Fibroblast of lung (primary cell): Measurements from ENCODE around the gene RABEP1. TPM values are rescaled to one million over a fixed set of nuclear protein-coding genes. Genes with fewer than 3 reads are reported as not detected.

ENCODE experiments used
- DNase-seq, 2 donors: peaks; one replicate each; pipeline versions ENCODE4 v3.0.0 to v3.0.0-alpha.2; 2010; ENCODE audit warnings: low read depth in 2 of 2
- H2AFZ ChIP-seq: 2 replicates; pipeline ENCODE4 v1.5.1; 2012; ENCODE audit warnings: low read length, control low read depth, inconsistent platforms
- H3K27ac ChIP-seq: 2 replicates; pipeline ENCODE4 v1.5.1; 2011; ENCODE audit warnings: low read length, control low read depth; ENCODE audit not compliant: insufficient read depth
- H3K27me3 ChIP-seq: 2 replicates; pipeline ENCODE4 v1.5.1; 2011; ENCODE audit warnings: mild to moderate bottlenecking, low read length; ENCODE audit not compliant: control insufficient read depth, insufficient read depth
- H3K36me3 ChIP-seq: 2 replicates; pipeline ENCODE4 v1.5.1; 2011; ENCODE audit warnings: low read length; ENCODE audit not compliant: control insufficient read depth, insufficient read depth
- H3K4me1 ChIP-seq: 2 replicates; pipeline ENCODE4 v1.5.1; 2011; ENCODE audit warnings: low read length; ENCODE audit not compliant: control insufficient read depth, insufficient read depth; ENCODE audit errors: extremely low read depth
- H3K4me2 ChIP-seq: 2 replicates; pipeline ENCODE4 v1.5.1; 2011; ENCODE audit warnings: low read length, control low read depth; ENCODE audit not compliant: insufficient read depth; ENCODE audit errors: extremely low read depth
- H3K4me3 ChIP-seq, 4 experiments: fragments of 200-600 bp in 1 of 4; sonication (generic) in 1 of 4; replicated peaks in 1 of 4; 2 replicates each; pipeline ENCODE4 v1.5.1; 2011 to 2016; ENCODE audit warnings: low read length in 4 of 4, low read depth in 3 of 4, mild to moderate bottlenecking in 3 of 4, control low read depth in 2 of 4, inconsistent platforms in 1 of 4, mixed read lengths in 1 of 4; ENCODE audit not compliant: insufficient read depth in 1 of 4; ENCODE audit errors: control extremely low read depth in 1 of 4
- H3K79me2 ChIP-seq: 2 replicates; pipeline ENCODE4 v1.5.1; 2012; ENCODE audit warnings: mild to moderate bottlenecking, low read length, inconsistent platforms; ENCODE audit not compliant: control insufficient read depth, insufficient read depth
- H3K9ac ChIP-seq: 2 replicates; pipeline ENCODE4 v1.5.1; 2011; ENCODE audit warnings: mild to moderate bottlenecking, low read length, control low read depth; ENCODE audit not compliant: insufficient read depth
- H3K9me3 ChIP-seq: 2 replicates; pipeline ENCODE4 v1.5.1; 2012; ENCODE audit warnings: low read depth, low read length; ENCODE audit not compliant: control insufficient read depth, insufficient read depth
- H4K20me1 ChIP-seq: 2 replicates; pipeline ENCODE4 v1.5.1; 2011; ENCODE audit warnings: low read length; ENCODE audit not compliant: control insufficient read depth, insufficient read depth; ENCODE audit errors: extremely low read depth
- EZH2 ChIP-seq: IDR thresholded peaks from 2 replicates; pipeline ENCODE4 v1.5.1; 2012; ENCODE audit warnings: low read length, control low read depth, mild to moderate bottlenecking; ENCODE audit errors: missing control alignments
- polyA plus RNA-seq, 2 donors: library from polyadenylated mRNA; depleted of rRNA in 1 of 2; stranded (reverse) in 1 of 2; unstranded in 1 of 2; fragments of >200 nt; gene quantifications; 2 replicates each; pipeline ENCODE4 v1.2.1, GENCODE V29; 2011 to 2012; ENCODE audit warnings: missing spikeins in 1 of 2
- total RNA-seq: library from RNA; depleted of rRNA; stranded (reverse); fragments of >200 nt; gene quantifications from 2 replicates; pipeline ENCODE4 v1.2.1, GENCODE V29; 2014
- TF ChIP-seq, protein P1 (sequence below), 2 donors: IDR thresholded peaks in 1 of 2; conservative IDR thresholded peaks in 1 of 2; 1 replicate in 1 of 2; 2 replicates in 1 of 2; pipeline ENCODE4 v1.5.1; 2011 to 2012; ENCODE audit warnings: low read length in 2 of 2, control low read depth in 1 of 2, inconsistent platforms in 1 of 2, low read depth in 1 of 2, mild to moderate bottlenecking in 1 of 2

RABEP1 gene
- total and polyA plus RNA-seq, 2 donors (not counting 1 experiment from before 2014, with no cell fraction given) = 46.3 to 64.4 TPM

DNA sequence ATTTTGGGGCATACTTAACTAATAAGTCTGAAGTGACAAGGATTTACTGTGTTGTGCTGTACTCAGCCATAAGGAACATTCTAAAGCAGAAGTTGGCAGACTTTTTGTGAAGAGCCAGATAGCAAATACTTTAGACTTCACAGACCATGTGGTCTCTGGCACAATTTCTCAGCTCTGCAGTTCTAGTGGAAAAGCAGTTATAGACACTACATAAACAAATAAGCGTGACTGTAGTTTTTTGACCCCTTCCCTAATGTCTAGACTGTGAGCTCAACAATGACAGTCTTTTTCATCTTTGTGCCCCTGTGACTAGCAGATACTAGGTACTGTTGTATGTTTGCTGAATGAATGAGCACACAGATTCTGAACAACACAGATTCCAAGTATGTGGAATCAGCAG lies 142.8 kb downstream of the RABEP1 start:
- no peaks in the 10 kb centered on the region for H3K27me3 ChIP-seq
- peak; percentile 44 to 53 for DNase-seq
- TF ChIP-seq EZH2 = no peak
- TF ChIP-seq, protein P1, sequence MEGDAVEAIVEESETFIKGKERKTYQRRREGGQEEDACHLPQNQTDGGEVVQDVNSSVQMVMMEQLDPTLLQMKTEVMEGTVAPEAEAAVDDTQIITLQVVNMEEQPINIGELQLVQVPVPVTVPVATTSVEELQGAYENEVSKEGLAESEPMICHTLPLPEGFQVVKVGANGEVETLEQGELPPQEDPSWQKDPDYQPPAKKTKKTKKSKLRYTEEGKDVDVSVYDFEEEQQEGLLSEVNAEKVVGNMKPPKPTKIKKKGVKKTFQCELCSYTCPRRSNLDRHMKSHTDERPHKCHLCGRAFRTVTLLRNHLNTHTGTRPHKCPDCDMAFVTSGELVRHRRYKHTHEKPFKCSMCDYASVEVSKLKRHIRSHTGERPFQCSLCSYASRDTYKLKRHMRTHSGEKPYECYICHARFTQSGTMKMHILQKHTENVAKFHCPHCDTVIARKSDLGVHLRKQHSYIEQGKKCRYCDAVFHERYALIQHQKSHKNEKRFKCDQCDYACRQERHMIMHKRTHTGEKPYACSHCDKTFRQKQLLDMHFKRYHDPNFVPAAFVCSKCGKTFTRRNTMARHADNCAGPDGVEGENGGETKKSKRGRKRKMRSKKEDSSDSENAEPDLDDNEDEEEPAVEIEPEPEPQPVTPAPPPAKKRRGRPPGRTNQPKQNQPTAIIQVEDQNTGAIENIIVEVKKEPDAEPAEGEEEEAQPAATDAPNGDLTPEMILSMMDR (conservative IDR thresholded peaks at IDR 0.05 in 1 of 2, IDR thresholded peaks at IDR 0.05 in 1 of 2; ENCODE audit: low read depth in 1 of 2, low read length in 2 of 2) = no peak

DNA sequence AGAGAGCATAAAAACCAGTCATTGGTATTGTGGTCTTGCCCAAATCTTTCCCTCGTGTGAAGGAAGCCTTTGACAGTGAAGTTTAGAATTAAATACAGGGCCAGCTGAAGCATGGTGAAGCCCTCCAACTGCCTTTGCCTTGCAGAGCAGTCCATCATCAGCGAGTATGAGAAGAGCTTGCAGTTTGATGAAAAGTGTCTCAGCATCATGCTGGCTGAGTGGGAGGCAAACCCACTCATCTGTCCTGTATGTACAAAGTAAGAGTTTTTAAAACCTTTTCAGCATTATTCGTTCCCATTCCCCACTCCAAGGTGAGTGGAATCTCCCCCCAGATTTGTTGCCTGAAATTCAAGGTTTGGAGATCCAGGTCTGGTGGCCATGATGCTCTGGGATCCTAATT lies 143.7 kb downstream of the RABEP1 start:
- no peaks in the 10 kb centered on the region for H4K20me1 ChIP-seq
- H3K9ac ChIP-seq = no peak overlapping the region
- no peak overlapping the region for H3K4me3 ChIP-seq
- peaks cover 8% of the 10 kb centered on the region for H3K4me1 ChIP-seq
- H3K79me2 ChIP-seq = peaks cover 5% of the 10 kb centered on the region
- H3K9me3 ChIP-seq = no peaks in the 10 kb centered on the region
- H2AFZ ChIP-seq = no peak overlapping the region
- no peak overlapping the region for H3K4me2 ChIP-seq
- H3K27me3 ChIP-seq = no peaks in the 10 kb centered on the region
- TF ChIP-seq, protein P1 (conservative IDR thresholded peaks at IDR 0.05 in 1 of 2, IDR thresholded peaks at IDR 0.05 in 1 of 2; ENCODE audit: low read depth in 1 of 2, low read length in 2 of 2) = no peak
- TF ChIP-seq EZH2 = no peak
- H3K36me3 ChIP-seq = peaks cover 4% of the 10 kb centered on the region
- no peak overlapping the region for H3K27ac ChIP-seq
- no peak for DNase-seq

More for the DNA sequence above, 142.8 kb downstream of the RABEP1 start:
- Histone ChIP-seq H3K27ac (no peak overlapping the region), H3K4me3 (no peak overlapping the region), H3K4me2 (no peak overlapping the region), H3K9me3 (no peaks in the 10 kb centered on the region), H3K79me2 (peaks cover 11% of the 10 kb centered on the region), H3K36me3 (peaks cover 2% of the 10 kb centered on the region), H3K4me1 (peaks cover 8% of the 10 kb centered on the region), H4K20me1 (no peaks in the 10 kb centered on the region), H3K9ac (no peak overlapping the region), H2AFZ (no peak overlapping the region)

DNA sequence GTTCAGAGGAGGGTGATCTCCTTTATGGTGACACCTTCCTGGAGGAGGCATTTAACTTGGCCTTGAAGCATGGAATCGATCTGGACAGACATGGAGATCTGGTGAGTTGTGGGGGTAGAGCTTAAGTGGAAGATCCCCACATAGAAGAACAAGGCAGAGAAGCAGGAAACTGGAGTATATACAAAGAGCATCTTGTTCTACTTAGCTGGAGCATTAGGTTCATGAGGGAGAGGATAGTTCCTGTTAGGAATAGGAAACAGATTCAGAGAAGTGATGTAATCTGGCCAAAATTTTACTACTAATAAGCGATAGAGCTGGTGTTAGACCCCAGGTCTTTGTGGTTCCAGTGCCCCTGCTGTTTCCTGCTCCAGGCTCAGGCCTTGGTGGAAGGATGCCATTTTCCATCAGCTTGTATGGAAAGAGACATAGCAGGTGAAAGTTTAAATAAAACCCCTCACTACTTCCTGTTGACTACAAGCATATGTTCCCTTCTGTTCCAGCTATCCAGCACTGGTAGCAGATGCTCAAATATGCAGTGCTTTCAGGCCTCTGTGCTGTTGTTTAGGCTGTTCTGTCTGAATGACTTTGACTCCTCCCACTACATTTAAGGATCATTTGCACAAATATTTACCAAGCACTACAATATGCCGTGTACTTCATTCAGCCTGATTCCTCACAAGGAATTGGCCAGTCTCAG lies 147.3 kb downstream of the RABEP1 start:
- Histone ChIP-seq H2AFZ (no peak overlapping the region), H3K27me3 (no peaks in the 10 kb centered on the region), H3K4me2 (no peak overlapping the region), H3K79me2 (no peaks in the 10 kb centered on the region), H3K36me3 (peaks cover 18% of the 10 kb centered on the region), H4K20me1 (no peaks in the 10 kb centered on the region), H3K9ac (no peak overlapping the region), H3K4me1 (no peaks in the 10 kb centered on the region), H3K4me3 (no peak overlapping the region), H3K9me3 (no peaks in the 10 kb centered on the region), H3K27ac (no peak overlapping the region)
- DNase-seq = no peak
- TF ChIP-seq, protein P1 (conservative IDR thresholded peaks at IDR 0.05 in 1 of 2, IDR thresholded peaks at IDR 0.05 in 1 of 2; ENCODE audit: low read depth in 1 of 2, low read length in 2 of 2) = no peak
